GM21786 (cell line): ENCODE results near the gene TMEM132D.
"Not testable (repeated sequence)": the region's sequence is repeated elsewhere in the genome, so short reads cannot be mapped to it uniquely, and the experiment has no call there.

ENCODE experiments used
- ATAC-seq: cut with Tn5 transposase; IDR thresholded peaks from one replicate; pipeline ENCODE4 v1.9.1; 2021; ENCODE audit not compliant: unreplicated experiment

Gene TMEM132D

GRCh38 chr12:129544716-129545115 is 359.1 kb downstream of the TMEM132D start:
- ATAC-seq, result no peak

GRCh38 chr12:129540954-129541353 is 362.9 kb downstream of the TMEM132D start:
- no peak for ATAC-seq

DNA sequence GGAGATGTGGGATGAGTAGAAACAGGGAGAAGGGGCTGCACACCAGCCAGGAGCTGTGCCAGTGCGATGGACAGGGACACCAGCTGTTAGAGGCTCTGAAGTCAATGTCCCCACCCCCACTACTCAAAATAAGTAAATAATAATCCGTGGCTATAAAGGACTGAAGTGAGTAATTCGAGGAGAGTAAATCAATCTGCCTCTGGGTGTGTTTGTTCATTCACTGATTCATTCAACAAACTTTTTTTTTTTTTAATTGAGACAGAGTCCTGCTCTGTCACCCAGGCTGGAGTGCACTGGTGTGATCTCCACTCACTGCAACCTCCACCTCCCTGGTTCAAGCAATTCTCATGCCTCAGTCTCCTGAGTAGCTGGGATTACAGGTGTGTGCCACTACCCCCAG is 363.6 kb downstream of the TMEM132D start:
- ATAC-seq, result no peak

DNA sequence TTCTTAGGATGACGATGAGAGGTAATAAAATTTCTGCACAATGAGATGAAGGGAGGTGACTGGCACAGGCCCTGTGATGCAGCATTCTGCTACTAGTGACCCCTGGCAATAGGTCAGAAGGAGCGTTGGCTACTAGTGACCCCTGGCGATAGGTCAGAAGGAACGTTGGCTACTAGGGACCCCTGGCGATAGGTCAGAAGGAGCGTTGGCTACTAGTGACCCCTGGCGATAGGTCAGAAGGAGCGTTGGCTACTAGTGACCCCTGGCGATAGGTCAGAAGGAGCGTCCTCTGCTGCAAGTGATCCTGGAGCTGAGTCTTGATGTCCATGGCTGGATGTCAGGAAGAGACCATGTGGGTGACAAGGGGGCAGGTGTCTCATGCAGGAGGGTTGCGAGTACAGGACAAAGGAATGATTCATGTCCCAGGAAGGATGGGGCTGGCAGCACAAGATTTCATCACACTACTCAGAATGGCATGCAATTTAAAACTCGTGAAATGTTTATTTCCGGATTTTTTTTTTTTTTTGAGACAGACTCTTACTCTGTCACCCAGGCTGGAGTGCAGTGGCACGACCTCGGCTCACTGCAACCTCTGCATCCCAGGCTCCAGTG is 365.0 kb downstream of the TMEM132D start:
- not testable (repeated sequence) for ATAC-seq

GRCh38 chr12:129538137-129538536 is 365.7 kb downstream of the TMEM132D start:
- ATAC-seq, result no peak

DNA sequence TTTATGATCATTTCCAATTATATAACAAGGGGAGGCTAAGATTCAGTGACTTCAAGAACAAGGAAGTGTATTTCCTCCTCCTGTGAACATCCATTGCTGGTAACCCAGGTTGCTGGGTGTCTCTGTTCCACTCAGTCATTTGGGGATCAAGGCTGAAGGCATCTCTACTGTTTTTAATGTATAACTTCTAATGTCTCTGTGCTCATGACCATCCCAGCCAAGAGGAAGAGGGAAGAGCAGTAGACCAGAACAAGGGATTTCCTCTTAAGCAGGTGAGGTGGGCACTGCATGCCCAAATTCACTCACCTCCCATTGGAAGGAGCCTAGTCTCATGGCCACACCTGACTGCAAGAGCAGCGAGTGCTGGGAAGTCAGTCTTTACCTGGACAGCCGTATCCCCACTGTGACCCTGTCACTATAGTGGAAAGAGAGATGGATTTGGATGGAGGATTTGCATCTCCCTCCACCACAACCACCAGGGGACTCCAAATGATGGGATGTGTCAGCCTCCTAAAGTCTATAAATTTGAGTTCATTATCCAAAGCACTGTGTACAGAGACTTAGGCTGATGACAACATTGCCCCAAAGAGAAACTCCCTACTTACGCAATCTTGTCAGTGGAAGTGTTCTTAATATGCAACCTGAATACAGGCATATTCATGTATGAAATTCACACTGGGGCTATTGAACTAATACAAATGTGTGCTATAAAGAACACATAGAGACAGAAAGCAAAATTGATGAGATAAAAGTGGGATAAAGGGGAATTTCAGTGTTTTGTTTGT is 368.7 kb downstream of the TMEM132D start:
- ATAC-seq, result no peak

DNA sequence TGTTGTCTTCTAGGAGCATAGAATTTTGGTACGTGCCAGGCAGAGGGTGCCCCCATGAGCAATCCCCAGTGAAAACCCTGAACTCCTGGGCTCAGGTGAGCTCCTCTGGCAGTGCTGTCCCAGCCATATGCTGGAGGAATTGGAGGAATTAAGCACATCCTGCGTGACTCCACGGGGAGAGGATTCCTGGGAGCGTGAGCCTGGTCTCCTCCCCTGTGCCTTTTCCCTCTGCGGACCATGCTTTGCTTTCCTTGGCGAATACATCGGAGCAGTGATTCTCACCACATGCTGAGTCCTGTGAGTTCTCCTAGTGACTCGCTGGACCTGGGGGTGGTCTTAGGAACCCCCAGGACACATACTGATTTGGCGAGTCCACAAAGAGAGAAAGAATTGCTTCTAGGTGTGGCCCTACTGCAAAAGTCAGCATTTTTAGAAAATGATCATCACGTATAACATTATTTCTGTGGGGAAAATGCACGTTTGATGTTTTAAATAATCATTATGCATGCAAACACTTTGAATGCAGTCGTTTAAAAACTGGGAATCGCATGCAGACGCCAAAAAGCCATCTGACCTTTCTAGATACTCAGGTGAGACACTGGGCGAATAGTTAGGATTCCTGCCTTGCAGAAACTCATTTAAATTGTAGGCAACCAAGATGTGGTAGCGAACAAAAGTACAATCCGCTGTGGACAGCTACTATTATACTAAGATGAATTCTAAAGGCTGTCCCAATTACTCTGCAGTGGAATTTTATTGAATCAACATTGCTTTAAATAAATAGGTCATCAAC is 370.9 kb downstream of the TMEM132D start:
- ATAC-seq, result no peak

DNA sequence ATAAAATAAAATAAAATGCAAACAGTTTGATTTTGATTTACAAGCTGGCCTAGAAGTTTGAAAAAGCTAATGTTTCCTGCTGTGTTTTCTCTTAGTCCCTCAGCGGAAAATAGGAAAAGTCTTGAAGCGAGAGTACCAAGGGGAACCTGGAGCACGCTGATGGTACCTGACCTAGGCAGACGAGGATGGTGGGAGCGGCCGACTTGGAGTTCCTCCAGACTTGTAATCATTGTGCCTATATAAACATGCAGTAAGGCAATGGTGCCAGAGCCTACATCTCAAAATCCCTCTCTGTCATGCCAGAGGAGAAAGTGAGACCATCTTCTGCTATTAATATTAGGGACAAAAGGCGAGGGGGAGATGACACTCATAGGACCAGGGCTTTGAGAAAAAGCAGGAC is 371.7 kb downstream of the TMEM132D start:
- ATAC-seq, result no peak

- no peak for ATAC-seq
Observed at GRCh38 chr12:129530984-129531383, 372.8 kb downstream of the TMEM132D start.

- no peak for ATAC-seq
Observed at GRCh38 chr12:129530517-129530916, 373.3 kb downstream of the TMEM132D start.

DNA sequence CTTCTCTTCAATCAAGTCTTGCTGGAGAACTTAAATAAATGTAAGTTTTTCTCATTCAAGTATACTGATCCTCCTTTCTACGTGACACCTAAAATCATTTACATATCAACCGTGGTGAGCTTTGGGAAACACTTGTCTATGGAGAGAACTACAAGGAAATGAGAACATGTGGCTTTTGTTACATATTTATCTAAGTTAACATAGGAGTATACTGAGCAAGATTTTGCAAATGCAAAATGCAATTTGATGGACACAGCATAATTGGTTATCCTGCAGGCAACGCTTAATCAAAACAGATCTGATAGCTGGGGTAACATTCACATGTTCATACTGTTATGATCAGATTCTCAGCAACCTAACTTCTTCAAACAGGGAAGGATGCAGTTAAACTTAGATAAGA is 376.3 kb downstream of the TMEM132D start:
- ATAC-seq, result no peak

GRCh38 chr12:129523621-129524020 is 380.2 kb downstream of the TMEM132D start:
- no peak for ATAC-seq

DNA sequence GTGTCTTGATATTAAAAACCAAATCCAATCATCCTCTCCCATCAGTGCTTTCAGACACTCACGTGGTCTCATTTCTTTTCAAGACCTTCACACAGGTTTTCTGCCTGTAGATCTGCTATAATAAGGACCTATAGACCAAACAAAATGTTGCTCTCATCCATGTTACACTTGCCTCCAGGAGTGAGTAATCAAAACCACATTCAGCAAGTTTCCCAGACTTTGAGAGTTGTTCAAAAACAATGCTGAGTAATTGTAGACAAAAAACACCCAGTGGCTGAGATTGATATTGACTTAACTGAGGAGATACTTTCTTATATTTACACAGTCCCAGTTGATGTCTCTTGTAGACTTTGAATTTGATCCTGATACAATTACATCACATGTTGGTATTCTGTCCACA is 383.1 kb downstream of the TMEM132D start:
- ATAC-seq, result no peak

- no peak for ATAC-seq
Observed at GRCh38 chr12:129503802-129504201, 400.0 kb downstream of the TMEM132D start.

DNA sequence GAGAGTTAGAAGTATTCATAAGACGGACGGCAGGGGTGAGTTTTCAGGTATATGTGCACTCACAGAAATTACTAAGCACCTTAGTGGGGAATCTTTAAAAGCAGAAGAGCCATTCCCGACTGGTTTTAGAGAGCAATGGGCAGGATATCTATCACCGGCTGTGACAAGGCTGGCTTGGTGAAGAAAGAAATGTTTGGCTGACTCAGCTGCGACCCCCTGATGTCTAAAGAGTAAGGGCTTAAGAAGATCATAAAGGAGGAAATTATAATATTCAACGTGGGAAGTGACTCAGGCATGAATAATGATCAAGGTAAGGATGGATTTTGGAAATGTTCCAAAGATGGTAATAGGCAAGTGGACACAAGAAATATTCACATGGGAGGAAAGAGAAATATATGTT is 407.6 kb downstream of the TMEM132D start:
- no peak for ATAC-seq

GRCh38 chr12:129494766-129495165 is 409.1 kb downstream of the TMEM132D start:
- no peak for ATAC-seq

- no peak for ATAC-seq
Observed at GRCh38 chr12:129494260-129494659, 409.6 kb downstream of the TMEM132D start.

DNA sequence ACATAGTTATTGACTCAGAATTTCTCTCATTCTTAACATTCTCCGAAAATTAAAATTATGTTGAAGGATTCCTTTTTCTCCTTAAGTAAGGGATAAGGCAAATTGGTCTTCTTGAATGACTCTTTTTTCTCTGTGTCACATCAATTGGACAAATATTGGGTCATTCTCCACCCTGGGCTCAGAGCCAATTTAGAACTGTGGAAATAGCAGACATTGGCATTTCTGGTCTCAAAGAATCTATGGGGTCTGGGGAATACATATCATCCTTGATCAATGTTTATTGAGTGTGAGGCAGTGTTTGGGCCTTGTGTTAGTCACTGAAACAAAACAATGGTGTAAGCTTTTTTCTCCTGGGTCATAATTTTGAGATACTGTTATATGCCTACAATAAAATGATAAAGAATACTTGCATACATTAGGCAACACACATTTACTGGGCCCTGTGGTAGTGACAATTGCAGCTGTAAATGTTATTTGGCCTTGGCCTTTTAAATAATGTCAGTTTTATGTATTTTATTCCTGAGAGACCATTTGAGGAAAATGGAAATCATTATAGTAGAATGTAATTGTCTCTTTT is 414.6 kb downstream of the TMEM132D start:
- ATAC-seq, result no peak

GRCh38 chr12:129486931-129487330 is 416.9 kb downstream of the TMEM132D start:
- no peak for ATAC-seq

DNA sequence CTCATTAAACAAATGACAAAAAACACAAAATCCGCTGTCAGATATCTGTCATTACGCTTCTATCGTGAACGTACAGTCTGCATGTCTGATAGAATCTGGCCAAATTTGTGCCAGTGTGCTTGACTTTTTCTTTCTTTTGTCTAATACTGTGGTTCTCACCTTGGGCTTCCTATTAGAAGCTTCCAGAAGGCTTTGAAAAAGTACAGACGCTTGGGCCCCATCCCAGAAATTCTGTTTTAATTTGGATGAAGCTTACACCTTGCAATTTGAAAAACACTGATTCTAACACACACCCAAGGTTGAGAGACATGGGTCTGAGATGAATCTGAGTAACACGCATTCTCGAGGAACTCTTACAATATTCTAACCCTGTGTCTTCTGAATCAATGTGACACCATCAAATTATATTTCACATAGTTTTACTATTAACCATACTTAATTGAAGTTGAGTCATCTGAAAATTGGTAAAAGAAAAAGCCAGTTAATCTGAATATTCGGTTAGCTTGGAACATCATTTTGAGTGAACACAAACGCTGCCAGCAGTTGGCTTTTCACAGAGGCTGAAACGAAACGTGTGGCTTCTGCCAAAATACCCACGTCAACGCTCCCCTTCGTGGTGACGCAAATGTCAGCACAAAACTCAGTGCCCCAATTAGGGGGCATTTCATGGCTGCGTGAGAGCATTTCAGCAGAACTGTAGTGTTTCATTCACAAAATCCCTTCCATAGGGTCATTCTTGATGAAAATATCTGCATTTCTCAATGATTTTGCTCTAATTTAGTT is 420.5 kb downstream of the TMEM132D start:
- ATAC-seq, result no peak

DNA sequence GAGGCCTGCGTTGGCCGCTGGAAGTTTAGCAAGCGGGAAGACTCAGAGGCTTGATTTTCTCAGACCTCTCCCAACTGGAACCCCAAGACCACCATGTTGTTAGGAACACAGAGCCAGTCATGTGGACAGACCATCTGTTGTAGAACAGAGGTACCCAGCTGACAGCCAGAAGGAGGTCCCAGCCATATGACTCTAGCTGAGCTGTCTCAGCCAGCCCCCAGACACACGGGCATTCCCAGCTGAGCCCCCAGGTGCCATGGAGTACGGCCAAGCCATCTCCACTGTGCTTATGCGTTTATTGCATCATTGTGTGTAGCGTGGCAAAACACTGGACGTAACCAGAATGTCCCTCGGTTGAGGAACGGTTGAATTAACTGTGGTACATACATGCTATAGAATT is 421.9 kb downstream of the TMEM132D start:
- no peak for ATAC-seq
